GM12892 (cell line): Measurements from ENCODE around the gene CRYBG1.

Experiments
- DNase-seq: peaks from one replicate; pipeline ENCODE4 v3.0.0; 2011; ENCODE audit not compliant: insufficient read length
- FAIRE-seq: peaks from 2 replicates; lab custom pipeline; 2011; peaks lifted over from hg19 to GRCh38; lab: Jason Lieb, UNC
- POLR2A ChIP-seq: IDR thresholded peaks from 2 replicates; pipeline ENCODE4 v1.6.1; 2011; ENCODE audit warnings: low read depth, low read length, control low read depth
- POLR2AphosphoS5 ChIP-seq: IDR thresholded peaks from 2 replicates; pipeline ENCODE4 v1.6.1; 2011; ENCODE audit warnings: low read depth, low read length, control low read depth
- TAF1 ChIP-seq: IDR thresholded peaks from 2 replicates; pipeline ENCODE4 v1.6.1; 2011; ENCODE audit warnings: low read depth, mild to moderate bottlenecking, control low read depth, low read length, borderline replicate concordance

The CRYBG1 gene

GRCh38 chr6:106446983-106447382 lies 86.5 kb downstream of the CRYBG1 start:
- no peak for TF ChIP-seq POLR2A
- no peak for TF ChIP-seq POLR2AphosphoS5
- TF ChIP-seq TAF1, result no peak
- peak; percentile 40 for FAIRE-seq
- DNase-seq, result no peak

- FAIRE-seq, result peak; percentile 87
- TF ChIP-seq TAF1 (no peak; the same call in 1 of the 2 replicates), POLR2A (no peak), POLR2AphosphoS5 (no peak)
- DNase-seq, result peak; percentile 5
Observed at GRCh38 chr6:106448000-106448426, 87.5 kb downstream of the CRYBG1 start.

- FAIRE-seq, result no peak
- TF ChIP-seq POLR2AphosphoS5 (no peak), TAF1 (no peak), POLR2A (no peak)
- no peak for DNase-seq
Observed at GRCh38 chr6:106450653-106451052, 90.1 kb downstream of the CRYBG1 start.

GRCh38 chr6:106451439-106451838 lies 90.9 kb downstream of the CRYBG1 start:
- TF ChIP-seq POLR2A, result no peak
- no peak for TF ChIP-seq POLR2AphosphoS5
- no peak for TF ChIP-seq TAF1
- no peak for FAIRE-seq
- no peak for DNase-seq

GRCh38 chr6:106452628-106453027 lies 92.1 kb downstream of the CRYBG1 start:
- FAIRE-seq, result peak; percentile 65
- TF ChIP-seq TAF1 (no peak), POLR2AphosphoS5 (no peak), POLR2A (no peak)
- no peak for DNase-seq

- DNase-seq (no peak), FAIRE-seq (no peak)
- TF ChIP-seq POLR2AphosphoS5 (no peak), POLR2A (no peak), TAF1 (no peak)
Observed at GRCh38 chr6:106453756-106454367, 93.3 kb downstream of the CRYBG1 start.

DNA sequence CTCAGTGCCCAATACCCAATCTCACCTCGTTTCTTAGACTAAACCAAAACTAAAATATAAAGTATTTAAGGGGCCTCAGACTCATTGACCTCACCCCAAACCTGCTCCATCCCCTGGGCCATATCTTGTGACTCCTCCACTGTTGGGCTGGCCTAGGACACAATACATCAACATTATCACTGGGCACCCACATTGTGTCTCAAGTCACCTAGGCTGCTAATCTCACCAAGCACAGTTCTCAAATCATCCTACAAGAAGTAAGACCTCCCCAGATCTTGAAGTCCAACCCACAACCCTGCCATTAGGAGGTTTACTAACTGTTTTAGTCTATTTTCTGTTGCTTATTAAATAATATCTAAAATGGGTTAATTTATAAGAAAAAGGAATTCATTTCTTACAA lies 96.2 kb downstream of the CRYBG1 start:
- TF ChIP-seq POLR2AphosphoS5 (no peak), TAF1 (no peak)
- FAIRE-seq (no peak), DNase-seq (no peak)

GRCh38 chr6:106458021-106458986 lies 97.8 kb downstream of the CRYBG1 start:
- no peak for DNase-seq
- FAIRE-seq, result no peak
- TF ChIP-seq POLR2AphosphoS5 (no peak), TAF1 (no peak), POLR2A (no peak)

GRCh38 chr6:106460481-106460880 lies 100.0 kb downstream of the CRYBG1 start:
- DNase-seq (no peak), FAIRE-seq (no peak)
- TF ChIP-seq TAF1, result no peak
- no peak for TF ChIP-seq POLR2AphosphoS5
- no peak for TF ChIP-seq POLR2A

DNA sequence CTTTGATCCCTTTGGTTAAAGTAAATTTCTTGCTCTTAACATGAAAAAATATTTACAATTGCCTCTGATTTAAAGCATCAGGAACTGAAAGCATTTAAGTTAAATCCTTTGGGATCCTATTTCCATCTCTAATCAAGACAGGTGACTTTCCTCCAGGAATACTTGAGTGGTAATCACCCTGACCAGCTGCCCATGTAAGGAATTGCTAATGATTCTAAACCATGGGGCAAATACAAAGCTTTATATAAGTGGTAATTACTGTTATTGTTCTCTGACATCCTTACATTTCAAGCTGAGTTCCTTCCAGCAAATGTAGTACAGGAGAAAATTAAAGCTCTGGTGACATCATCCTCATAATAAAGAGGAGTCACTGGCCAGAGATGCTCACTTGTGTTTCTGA lies 100.6 kb downstream of the CRYBG1 start:
- DNase-seq (no peak), FAIRE-seq (no peak)
- TF ChIP-seq POLR2A (no peak), TAF1 (no peak), POLR2AphosphoS5 (no peak)

GRCh38 chr6:106462923-106463557 lies 102.5 kb downstream of the CRYBG1 start:
- FAIRE-seq, result no peak
- no peak for DNase-seq
- TF ChIP-seq POLR2A (no peak), POLR2AphosphoS5 (no peak), TAF1 (no peak)

GRCh38 chr6:106466211-106466610 lies 105.7 kb downstream of the CRYBG1 start:
- DNase-seq (no peak), FAIRE-seq (no peak)
- TF ChIP-seq TAF1 (no peak), POLR2A (no peak), POLR2AphosphoS5 (no peak)
